Myocyte (in vitro differentiated cells): ENCODE data around the gene GLP2R. TPM values are rescaled to one million over a fixed set of nuclear protein-coding genes. Genes with fewer than 3 reads are reported as not detected.

Source experiments
- DNase-seq: peaks from one replicate; pipeline ENCODE4 v3.0.0-alpha.2; 2012; ENCODE audit warnings: low read depth
- total RNA-seq: library from RNA; depleted of rRNA; stranded (reverse); fragments of >200 nt; gene quantifications from 2 replicates; pipeline ENCODE4 v1.2.3, GENCODE V29; 2014

GLP2R gene
- total RNA-seq, 1 donor from 2014 or later = not detected

DNA sequence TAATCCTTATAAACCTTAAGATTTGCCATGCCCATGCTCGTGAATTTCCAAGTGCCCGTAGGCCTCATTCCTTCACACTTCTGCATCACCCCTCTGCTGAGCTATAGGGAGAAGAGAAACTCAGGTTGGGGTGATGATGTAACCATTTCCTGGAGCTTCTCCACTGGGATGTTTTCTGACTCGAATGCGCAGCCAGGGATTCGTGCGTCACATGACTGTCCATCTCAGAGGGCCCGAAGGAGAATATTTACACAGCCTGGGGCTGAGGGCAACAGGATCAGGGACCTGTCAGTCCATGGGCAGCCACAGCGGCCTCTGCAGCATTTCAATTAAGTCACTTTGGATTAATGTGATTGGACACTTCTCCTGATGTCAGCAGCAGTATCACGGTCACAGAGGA is 12.6 kb upstream of the GLP2R start:
- DNase-seq = no peak

DNA sequence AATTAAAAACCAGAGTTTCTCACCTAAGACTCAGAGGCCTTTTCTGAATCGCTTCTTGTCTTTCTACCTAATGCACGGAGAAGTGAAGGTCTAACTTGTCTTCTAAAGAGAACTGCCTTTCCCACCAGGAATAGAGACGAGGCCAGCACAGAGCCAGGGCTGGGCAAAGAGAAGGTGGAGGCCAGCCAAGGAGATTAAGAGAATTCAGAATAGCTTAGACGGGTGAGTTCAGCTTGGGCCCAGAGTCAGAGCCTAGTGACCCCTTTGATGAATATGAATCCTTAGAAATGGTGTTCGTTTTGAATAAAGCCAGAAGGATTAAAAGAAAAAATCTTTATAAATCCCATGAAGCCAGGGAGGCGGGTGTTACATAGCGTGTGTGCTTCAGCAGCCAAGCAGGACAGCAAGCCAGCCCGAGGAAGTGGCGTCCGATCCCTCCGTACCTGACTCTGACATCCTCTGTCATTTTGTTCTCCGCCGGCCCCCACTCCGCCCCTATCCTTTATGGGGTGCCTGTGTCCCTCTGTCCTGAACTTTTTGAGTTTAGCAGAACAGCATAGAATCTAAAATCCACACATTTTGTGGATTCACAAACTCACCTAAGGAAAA is 11.3 kb upstream of the GLP2R start:
- no peak for DNase-seq

DNA sequence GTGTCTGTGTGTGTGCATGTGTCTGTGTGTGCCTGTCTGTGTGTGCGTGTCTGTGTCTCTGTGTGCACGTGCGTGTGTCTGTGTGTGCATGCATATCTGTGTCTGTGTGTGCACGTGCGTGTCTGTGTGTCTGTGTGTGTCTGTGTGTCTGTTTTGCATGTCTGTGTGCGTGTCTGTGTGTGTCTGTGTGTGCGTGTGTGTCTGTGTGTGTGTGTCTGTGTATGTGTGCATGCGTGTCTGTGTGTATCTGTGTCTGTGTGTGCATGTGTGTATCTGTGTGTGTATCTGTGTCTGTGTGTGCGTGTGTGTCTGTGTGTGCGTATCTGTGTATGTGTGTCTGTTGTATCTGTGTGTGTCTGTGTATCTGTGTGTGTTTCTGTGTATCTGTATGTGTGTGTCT is 9.3 kb upstream of the GLP2R start:
- DNase-seq = no peak

DNA sequence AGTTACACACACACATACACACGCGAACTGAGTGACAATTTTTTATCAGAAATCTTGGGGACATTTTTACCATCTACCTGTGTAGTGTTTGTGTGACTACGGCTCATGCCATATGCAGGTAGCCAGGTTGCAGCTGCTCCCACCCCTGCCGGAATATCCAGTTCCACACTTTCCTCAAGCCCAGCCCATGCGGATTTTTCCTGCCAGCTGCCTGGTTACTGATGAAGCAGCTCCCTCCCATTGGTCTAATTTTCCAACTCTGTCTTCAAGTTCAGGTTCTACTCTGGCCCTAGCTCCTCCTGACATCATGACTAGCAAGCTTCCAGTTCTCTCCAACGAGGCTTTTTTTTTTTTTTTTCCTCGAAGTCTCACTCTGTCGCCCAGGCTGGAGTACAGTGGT is 8.6 kb upstream of the GLP2R start:
- DNase-seq = no peak

DNA sequence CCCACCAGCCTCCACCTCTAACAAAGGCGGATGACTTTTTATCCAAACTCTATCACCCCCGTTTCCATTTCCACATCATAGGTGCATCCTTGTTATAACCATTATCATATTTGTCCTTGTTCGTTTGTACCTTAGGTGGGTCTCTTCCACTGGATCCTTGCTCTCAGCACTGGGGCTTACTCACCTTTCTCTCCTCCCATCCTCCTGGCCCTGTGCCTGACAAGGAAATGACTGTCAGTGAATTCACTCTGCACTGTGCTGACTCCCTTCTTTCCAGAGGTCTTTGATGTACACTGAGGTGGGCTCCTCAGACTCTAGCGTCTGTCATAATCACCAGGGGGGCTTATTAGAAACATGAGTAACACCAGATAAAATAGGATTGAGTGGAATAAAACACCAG is 7.0 kb upstream of the GLP2R start:
- no peak for DNase-seq

DNA sequence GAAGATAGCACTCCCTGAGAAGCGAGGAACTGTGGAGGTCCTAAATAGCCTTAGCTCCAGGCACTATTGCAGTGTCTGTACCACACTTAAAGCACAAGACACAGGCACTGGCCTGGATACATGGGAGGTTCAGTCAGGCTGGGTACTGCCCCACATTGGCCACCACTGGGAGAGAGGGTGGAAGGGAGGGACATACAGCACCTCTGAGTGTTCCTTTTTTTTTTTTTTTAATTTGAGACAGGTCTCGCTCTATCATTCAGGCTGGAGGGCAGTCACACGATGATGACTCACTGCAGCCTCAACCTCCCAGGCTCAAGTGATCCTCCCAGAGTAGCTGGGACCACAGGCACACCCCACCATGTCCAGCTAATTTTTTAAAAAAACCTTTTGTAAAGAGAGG is 5.3 kb upstream of the GLP2R start:
- no peak for DNase-seq

DNA sequence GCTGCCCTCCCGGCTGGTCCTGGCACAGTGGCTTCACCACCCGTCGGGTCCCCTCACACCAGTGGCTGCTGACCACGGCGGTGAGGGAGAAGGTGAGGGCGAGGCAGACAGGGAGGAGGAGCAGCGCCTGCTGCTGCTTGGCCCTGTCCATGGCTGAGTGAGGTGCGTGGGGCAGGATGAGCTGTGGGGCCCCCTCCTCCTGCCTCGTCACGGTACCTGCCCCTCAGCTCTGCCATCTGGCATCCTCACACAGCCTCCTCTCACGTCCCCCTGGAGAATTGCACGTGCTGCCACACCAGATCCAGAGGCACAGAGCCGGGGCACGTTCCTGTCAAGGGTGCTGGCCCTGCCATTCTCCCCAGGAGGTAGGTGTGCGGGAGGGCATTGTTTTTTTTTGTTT is 3.8 kb upstream of the GLP2R start, which contains the start of gene GSG1L2:
TSS of gene GSG1L2 (minus strand) at position 159 of the 400 bp plus-strand sequence. CDS start at position 151, 8 bp downstream.
- no peak for DNase-seq

DNA sequence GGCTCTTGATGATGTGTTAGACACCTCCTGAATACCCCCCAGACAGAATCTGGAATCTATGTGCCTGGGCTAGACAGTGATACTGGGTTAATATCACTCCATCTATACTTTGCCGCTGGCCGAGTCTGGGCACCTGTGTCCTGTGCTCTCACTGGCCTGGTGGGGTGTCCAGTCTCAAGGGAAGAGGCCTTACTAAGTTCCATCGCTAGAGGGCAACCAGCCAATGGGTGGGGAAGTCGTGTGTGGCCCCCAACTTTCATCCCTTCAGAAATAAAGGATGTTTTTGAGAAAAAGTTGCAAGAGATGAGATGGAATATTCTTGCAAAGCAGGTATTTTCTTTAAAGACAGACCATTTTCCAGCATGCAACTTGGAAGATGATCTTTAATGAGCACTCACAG is 1.6 kb upstream of the GLP2R start:
- no peak for DNase-seq

DNA sequence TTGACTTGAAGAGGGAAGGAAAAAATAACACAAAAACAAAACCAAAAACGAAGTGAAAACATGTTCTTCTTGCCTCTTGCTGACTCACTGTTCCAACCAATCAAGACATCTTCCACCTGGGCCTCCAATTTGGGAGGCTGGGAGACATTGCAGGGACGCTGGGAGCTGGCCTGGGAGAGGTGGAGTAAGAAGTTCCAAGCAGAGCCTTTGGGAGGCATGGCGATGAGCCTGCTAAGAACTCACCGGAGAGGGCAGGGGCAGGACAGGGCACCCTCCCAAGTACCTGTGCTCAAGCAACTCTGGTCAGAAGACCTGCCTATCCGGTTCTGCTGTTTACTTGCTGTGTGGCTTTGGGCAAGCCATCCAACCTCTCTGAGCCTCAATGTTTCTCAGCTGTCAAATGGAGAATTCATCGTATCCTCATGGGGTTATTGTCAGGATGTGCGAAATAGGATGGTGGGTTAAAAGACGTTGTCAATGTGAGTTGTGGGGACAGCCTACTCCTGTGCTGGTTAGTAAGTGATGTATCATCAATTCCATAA is 856 bp upstream of the GLP2R start:
- DNase-seq = no peak

DNA sequence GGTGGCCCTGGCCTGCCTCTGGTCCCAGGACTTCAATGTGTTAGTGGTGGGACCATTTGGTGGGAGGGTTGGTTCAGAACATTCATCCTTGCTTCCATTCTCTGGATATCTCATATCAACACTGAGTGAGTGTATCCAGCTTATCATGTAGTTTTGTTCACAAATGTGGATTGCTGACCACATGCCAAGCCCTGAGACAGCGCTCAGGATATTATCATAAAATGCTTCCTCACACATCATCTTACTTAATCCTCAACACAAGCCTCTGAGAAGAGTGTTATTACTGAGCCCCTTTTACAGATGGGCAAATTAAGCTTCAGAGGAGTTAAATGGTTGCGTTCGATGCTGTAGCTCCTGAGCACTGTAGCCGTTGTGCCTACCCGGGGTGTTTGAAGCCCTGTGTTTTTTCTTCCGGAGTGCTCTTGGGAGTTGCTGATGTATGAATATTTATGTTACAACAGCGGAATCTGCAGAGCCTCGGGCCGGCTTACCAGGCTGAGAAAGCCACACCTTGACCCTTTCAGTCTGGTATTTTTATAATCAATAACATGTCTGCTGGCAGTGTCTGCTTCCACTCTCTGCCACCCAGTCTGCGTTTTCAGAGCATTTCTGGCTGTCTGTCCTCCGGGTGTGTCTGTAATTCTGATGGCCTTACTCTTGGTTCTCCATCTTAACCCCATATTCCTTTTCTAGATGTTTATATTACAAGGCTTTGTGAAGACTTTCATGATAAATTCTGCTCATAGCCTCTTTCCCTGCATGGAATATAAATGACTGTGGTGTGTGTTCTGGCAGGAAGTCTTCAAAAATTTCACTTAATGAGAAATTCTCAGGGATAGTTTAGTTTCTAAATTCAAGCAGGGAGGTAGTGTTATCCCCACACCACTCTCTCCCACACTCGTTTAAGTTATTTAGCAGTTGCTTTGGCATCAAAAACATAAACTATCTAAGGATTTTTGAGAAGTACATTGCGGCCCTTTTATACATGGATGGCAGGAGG is 2.9 kb downstream of the GLP2R start:
- DNase-seq = no peak

DNA sequence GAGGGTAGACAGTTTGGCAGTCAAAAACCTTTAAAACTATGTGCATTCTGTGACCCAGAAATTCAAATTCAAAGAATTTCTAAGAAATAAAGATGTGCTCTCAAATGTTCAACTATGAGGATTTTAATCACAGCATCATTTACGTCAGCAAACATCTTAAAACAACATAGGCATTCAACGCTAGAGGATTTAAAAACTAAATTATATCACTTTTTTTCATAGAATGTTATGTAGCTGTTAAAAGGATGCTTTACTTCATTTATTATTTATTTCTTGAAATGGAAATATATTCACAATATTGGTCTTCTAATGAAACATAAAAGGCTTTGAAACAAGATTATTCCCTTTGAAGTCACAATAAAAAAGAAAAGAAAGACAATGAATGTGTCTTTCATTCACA is 3.6 kb downstream of the GLP2R start:
- no peak for DNase-seq

DNA sequence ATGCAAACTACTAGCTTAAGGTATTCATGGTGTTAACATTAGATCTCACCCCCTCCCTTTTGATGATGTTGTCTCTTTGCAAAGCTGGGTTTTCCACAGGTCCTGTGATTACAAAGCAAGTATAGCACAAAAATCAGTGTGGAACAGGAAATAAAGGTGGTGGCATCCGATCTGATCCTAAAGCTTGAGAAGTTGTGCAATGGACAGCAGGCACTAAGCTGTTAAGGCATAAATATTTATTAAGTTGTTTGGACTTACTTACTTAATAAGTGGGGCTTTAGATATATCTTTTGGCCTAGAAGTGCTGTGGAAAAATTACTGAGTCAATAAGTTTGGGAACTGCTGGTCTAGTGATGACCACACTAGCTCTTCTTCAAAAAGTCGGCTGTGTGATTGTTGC is 5.0 kb downstream of the GLP2R start:
- DNase-seq = no peak

DNA sequence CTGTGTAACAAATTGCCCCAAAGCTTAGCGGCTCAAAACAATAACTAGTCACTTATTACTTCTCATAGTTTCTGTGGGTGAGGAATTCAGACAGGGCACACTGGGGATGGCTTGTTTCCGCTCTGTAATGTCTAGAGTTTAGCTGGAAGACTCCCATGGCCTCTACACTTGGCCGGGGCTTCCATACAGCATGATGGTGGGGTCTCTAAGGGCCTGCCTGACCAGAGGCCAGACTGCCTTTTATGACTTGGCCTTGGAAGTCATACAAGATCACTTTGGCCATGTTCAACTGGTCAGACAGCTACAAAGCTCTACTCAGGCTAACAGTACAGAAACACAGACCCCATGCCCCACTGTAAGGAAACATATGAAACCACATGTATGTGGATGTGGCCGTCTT is 8.2 kb downstream of the GLP2R start:
- DNase-seq = no peak

DNA sequence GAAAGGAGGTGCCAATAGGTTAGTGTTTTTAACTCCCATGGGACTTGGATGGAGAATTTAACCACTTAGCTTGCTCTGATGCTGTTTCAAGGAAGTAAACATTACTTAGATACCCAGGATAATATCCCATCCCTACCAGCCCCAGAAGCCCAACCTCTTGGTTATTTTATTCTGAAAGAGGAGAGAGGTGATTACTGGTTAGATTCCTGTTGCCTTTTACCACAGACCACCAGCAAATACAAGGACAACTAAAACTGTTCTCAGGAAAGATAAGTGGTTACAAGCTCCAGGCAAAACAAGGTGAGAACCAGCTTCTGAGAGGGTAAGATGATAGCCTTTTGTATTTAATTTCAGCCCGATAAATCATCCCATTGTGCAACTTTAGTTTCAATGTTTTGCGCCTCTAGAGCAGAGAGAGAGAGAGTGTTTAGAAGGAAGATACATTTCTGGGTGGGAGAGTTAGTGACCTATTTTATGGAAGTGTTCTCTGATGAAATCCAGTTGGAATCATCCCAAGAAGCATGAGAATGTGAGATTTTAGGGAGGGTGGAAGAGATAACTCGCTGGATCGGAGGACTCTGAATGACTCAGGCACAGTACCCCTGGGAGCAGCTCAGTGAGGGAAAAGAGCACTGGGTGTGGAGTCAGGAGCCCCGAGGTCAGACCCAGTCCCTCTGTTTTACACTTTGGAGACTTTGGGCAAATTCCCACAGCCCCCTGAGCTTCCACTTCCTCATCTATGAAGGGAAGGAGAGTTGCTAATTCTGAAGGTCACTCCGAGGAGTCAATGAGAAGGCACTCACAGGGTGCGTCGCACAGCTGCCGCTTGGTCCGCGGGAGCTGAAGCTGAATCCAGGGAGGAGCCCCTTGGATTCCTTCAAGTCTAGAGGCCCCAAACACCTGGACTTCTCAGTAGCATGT is 12.1 kb downstream of the GLP2R start:
- DNase-seq = peak; percentile 0

DNA sequence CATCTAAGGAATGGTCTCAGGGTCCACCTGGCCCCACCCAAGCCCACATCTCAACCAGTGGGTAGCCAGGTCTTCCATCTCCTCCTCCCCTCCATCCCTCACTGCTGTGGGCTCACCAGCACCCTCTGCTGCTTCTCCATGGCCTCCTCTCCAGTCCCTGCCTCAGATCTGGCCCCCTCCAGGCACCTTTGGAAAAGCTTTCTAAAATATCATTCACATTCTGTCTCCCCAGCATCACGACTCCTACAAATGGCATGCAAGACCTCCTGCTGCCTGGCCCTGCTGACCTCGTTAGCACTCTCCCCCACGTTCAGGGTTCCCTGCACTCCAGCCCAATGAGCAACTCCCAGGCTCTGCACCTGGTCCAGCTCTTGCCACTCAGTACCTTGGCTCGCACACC is 13.7 kb downstream of the GLP2R start:
- no peak for DNase-seq

DNA sequence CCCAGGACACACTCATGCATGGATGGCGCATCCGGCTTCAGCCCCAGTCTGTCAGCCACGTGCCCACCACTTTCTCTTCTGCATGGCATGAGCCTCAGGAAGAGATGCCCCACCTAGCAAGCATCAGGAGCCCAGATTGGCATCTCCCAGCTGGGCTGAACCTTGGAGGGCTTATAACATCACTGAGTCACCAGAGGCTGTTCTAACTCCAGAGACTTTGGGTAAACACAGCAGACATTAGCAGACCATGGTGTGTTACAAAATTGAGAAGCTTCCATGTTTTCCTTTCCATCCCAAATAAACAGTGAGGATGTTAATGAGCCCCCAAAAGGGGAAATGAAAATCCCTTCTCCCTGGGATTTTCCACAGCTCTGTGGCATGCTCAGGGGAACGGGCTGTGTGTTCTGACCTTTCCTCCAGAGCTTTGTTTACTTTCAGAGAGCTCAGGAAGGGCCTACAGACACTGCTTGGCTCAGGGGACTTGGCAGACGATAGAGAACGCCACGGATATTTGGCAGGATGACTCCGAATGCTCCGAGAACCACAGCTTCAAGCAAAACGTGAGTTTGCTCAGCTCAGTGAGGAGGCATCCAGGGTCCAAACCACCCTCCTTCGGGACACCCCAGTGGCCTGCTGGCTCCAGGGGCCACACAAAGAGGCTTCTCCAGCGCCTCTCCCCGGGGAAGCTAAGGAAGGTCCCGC is 16.5 kb downstream of the GLP2R start:
- DNase-seq = no peak

DNA sequence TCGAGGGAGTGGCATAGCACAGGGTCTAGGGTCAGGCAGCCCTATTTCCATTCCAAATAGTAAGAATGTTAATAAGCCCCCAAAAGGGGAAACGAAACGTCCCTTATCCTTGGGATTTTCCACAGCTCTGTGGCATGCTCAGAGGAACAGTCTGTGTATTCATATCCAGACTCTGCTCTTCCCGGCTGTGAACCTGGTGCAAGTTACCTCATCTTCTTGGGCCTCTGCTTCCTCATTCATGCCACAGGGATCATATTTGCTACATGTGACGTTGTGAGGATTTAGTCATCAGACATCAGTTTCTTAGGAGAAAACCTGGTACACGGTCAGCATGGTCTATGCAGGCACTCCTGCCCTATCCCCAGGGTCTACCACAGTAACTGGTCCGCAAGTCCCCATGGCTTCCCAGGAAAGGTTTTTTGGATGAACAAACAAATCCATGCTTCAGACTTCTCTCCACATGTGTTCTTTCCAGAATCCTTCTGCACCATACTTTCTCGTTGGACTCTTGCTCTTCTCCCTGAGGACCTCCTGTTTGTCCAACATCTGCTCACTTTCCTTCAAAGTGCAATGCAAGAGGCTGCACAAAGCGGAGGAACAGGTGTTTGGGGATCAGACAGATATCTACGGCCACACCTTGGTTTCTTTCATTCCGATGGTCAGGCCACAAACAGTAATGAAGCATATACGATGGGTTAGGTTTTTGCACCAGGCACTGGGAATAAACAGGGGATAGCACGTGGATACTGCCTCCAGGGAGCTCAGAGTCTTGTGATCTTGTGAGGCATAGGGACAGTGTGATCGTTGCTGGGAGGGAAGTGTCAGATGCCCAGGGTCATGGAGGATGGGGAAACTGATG is 17.7 kb downstream of the GLP2R start:
- no peak for DNase-seq

DNA sequence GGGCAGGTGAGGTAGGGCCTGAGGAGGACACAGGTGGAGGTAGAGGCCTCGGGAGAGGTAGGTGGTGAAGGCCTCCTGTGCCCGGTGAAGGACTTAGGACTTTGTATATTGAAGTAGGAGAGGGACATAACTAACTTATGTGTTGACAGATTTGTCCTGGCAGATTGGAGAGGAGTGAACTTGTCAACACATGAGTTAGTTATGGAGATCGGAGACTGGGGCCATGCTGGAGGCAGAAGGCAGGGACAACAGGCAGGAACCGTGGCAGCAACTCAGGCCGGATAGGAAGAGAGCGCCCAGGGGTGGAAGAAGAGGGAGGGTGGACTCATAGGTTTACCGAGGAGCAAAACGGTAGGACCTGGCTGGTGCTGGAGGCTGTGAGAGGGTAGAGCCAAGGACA is 18.4 kb downstream of the GLP2R start:
- no peak for DNase-seq

DNA sequence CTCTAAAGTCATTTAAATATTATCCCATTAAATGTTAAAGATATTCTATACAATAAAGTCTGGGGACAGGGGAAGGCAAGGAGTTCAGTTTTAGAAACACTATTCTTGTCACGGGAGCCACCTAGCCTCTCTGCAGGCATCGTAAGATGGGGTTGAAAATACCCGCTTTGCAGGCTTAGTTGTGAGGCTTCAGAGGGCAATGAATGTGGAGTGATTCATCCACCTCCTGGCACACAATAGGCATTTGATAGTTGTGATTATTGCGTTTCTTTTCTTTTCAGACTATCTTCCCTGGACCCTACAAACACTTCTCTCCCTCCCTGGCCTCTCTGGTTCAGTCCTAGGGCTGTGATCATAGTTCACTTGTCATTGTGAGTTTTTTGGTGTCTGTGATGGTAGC is 19.6 kb downstream of the GLP2R start:
- DNase-seq = no peak

DNA sequence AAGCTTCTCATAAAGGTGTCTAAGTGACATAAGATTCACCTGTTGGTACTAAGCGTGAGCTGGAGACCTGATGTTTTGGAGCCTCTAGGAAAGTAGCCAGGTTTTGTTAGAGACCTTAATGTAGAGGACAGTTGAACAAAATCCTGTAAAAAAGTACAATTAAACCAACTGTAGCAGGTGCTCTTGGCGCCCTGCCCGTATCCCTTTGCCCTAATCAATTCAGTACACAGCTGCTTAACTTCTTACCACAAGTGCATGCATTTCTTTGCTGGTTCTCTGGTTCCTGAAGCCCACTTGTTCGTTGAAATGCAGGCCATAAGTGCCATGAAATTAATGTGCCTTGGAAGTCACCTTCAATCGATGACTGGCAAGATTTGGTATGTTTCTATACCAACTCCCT is 24.4 kb downstream of the GLP2R start:
- DNase-seq = no peak
